ENCODE data around the gene KLRC3. TPM values are rescaled to one million over a fixed set of nuclear protein-coding genes. Genes with fewer than 3 reads are reported as not detected.
"Not testable (repeated sequence)": the region's sequence is repeated elsewhere in the genome, so short reads cannot be mapped to it uniquely, and the experiment has no call there.

The KLRC3 gene
- polyA plus RNA-seq, 1 donor from 2014 or later = not detected

GRCh38 chr12:10424260-10424899 lies 4.0 kb upstream of the KLRC3 start:
- H3K36me3 Mint-ChIP-seq, H3K27ac Mint-ChIP-seq, H3K9me3 Mint-ChIP-seq, H3K27me3 Mint-ChIP-seq, H3K4me3 Mint-ChIP-seq, H3K4me1 Mint-ChIP-seq: not testable (repeated sequence)

DNA sequence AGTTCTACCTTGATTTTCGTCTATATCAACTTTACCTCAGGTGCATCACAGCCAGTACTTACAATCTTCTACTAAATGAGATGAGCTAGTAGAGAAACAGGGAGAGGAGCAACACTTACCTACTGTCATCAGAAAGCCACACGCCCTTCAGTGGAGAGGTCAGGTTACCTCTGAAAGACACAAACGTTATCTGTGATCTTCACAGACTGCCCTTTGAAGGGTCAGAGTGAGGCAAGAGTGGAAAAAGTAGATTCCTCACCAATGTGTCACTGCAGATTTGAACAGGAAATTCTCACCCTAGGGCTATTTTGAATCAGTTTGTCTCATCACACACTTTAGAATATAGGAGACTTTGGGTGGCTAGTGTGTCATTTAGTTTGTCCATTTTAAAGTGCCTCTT lies 1.8 kb upstream of the KLRC3 start:
- H3K36me3 Mint-ChIP-seq, H3K27me3 Mint-ChIP-seq, H3K4me1 Mint-ChIP-seq, H3K27ac Mint-ChIP-seq, H3K4me3 Mint-ChIP-seq, H3K9me3 Mint-ChIP-seq: not testable (repeated sequence)

DNA sequence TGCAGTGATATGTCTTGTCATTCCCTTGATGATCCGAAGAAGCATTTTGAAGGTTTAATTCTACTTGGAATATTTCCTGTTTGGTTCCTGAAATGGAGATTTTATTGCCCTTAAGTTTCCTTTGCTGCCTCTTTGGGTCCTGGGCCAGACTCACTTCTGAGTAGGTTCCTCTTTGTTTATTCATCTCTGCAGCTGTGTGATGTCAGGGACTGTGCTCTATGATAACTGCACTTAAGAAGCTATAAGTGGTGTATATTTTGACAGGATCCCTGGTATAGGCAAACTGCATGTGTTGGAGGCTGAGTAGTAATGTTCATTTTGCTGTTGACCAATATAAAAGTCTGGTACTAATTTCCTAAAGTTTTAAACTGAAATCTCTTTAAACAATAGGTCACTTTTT lies 11.0 kb downstream of the KLRC3 start, which contains the start of gene KLRC4:
TSS of gene KLRC4 (minus strand) at position 366 of the 400 bp plus-strand sequence. CDS start at position 184, 182 bp downstream.
- H3K36me3 Mint-ChIP-seq = no peaks in the 10 kb centered on the region
- peaks cover 1% of the 10 kb centered on the region for H3K27me3 Mint-ChIP-seq
- no peak within 1 kb of the TSS for H3K27ac Mint-ChIP-seq
- no peaks in the 10 kb centered on the region for H3K4me1 Mint-ChIP-seq
- peaks cover 0 to 6% (median 3%) of the 10 kb centered on the region in 3 donors for H3K9me3 Mint-ChIP-seq
- H3K4me3 Mint-ChIP-seq = peak within 1 kb of the TSS in 1 of 4 donors; percentile 73

- Mint-ChIP-seq H3K4me1 (no peaks in the 10 kb centered on the region), H3K9me3 (peaks cover 0 to 7% (median 3%) of the 10 kb centered on the region in 3 donors), H3K27ac (no peak overlapping the region), H3K27me3 (peaks cover 1% of the 10 kb centered on the region), H3K36me3 (no peaks in the 10 kb centered on the region), H3K4me3 (no peak overlapping the region)
Observed at GRCh38 chr12:10408842-10409241, 11.6 kb downstream of the KLRC3 start.

- Mint-ChIP-seq H3K4me1 (no peaks in the 10 kb centered on the region), H3K27ac (no peak overlapping the region), H3K36me3 (no peaks in the 10 kb centered on the region), H3K9me3 (peaks cover 0 to 7% (median 3%) of the 10 kb centered on the region in 3 donors), H3K27me3 (peaks cover 1% of the 10 kb centered on the region), H3K4me3 (peak overlapping the region in 1 of 4 donors; percentile 12)
Observed at GRCh38 chr12:10406725-10407124, 13.7 kb downstream of the KLRC3 start.

- peaks cover 0 to 7% (median 3%) of the 10 kb centered on the region in 3 donors for H3K9me3 Mint-ChIP-seq
- peaks cover 1% of the 10 kb centered on the region for H3K27me3 Mint-ChIP-seq
- no peaks in the 10 kb centered on the region for H3K36me3 Mint-ChIP-seq
- H3K27ac Mint-ChIP-seq = no peak overlapping the region
- H3K4me1 Mint-ChIP-seq = no peaks in the 10 kb centered on the region
- H3K4me3 Mint-ChIP-seq = no peak overlapping the region
Observed at GRCh38 chr12:10405294-10405693, 15.1 kb downstream of the KLRC3 start.

- no peaks in the 10 kb centered on the region for H3K4me1 Mint-ChIP-seq
- peaks cover 1% of the 10 kb centered on the region for H3K27me3 Mint-ChIP-seq
- no peaks in the 10 kb centered on the region for H3K36me3 Mint-ChIP-seq
- no peak overlapping the region for H3K4me3 Mint-ChIP-seq
- H3K9me3 Mint-ChIP-seq = peaks cover 0 to 7% (median 3%) of the 10 kb centered on the region in 3 donors
- H3K27ac Mint-ChIP-seq = no peak overlapping the region
Observed at GRCh38 chr12:10404798-10405197, 15.6 kb downstream of the KLRC3 start.

GRCh38 chr12:10400829-10401228 lies 19.6 kb downstream of the KLRC3 start:
- H3K36me3 Mint-ChIP-seq = no peaks in the 10 kb centered on the region
- H3K4me3 Mint-ChIP-seq = no peak overlapping the region
- H3K27ac Mint-ChIP-seq = no peak overlapping the region
- peaks cover 0 to under 1% (median under 1%) of the 10 kb centered on the region in 3 donors for H3K4me1 Mint-ChIP-seq
- peaks cover 0 to 7% (median 5%) of the 10 kb centered on the region in 3 donors for H3K9me3 Mint-ChIP-seq
- H3K27me3 Mint-ChIP-seq = peaks cover 2% of the 10 kb centered on the region

- H3K4me3 Mint-ChIP-seq = no peak overlapping the region
- H3K9me3 Mint-ChIP-seq = peaks cover 0 to 2% (median 0%) of the 10 kb centered on the region in 3 donors
- H3K4me1 Mint-ChIP-seq = peaks cover 9 to 17% (median 10%) of the 10 kb centered on the region in 3 donors
- H3K27me3 Mint-ChIP-seq = peaks cover 5% of the 10 kb centered on the region
- peaks cover 2% of the 10 kb centered on the region for H3K36me3 Mint-ChIP-seq
- no peak overlapping the region for H3K27ac Mint-ChIP-seq
Observed at GRCh38 chr12:10398168-10398567, 22.2 kb downstream of the KLRC3 start.

- Mint-ChIP-seq H3K9me3 (peaks cover 0 to 2% (median 0%) of the 10 kb centered on the region in 3 donors), H3K4me1 (peaks cover 9 to 21% (median 11%) of the 10 kb centered on the region in 3 donors), H3K27ac (no peak overlapping the region), H3K27me3 (peaks cover 7% of the 10 kb centered on the region), H3K36me3 (peaks cover 2% of the 10 kb centered on the region), H3K4me3 (no peak overlapping the region)
Observed at GRCh38 chr12:10397296-10397695, 23.1 kb downstream of the KLRC3 start.

- H3K36me3 Mint-ChIP-seq, H3K9me3 Mint-ChIP-seq, H3K4me3 Mint-ChIP-seq, H3K27me3 Mint-ChIP-seq: not testable (repeated sequence)
- Mint-ChIP-seq H3K27ac (peak overlapping the region in 2 of 3 donors; percentile 69 to 81), H3K4me1 (peaks cover 9 to 28% (median 11%) of the 10 kb centered on the region in 3 donors)
Observed at GRCh38 chr12:10396176-10396575, 24.2 kb downstream of the KLRC3 start.

DNA sequence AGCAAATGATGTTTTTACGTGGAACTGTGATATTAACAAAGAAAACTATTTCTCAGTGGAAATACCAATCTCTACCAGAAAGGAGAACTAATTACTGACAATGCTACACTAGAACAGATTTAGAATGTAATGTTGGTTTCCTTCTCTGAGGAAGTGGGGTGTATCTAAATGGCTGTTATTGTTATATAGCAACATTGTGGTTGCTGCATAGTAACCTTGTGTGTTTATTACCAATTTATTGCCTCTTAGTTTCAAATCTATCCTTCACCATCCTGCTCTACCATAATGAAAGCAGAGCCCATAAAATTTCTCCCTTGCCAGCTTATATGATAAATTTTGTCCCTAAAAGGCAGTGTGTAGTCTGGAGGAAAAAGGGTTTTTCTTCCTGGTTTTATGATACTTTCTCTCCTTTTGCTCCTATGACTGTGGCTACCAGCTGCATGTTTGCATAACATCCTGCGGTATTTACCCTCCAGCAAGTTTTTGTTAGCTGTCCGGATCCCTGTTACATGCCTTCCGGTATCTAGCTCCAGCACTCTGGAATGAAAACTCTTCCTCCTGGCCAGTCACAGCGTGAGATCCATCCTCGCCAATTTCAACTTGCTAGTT lies 24.9 kb downstream of the KLRC3 start:
- Mint-ChIP-seq H3K4me3 (peak overlapping the region in 3 of 4 donors; percentile 2 to 64 (median 59)), H3K27me3 (peaks cover 8% of the 10 kb centered on the region), H3K4me1 (peaks cover 9 to 28% (median 11%) of the 10 kb centered on the region in 3 donors), H3K9me3 (peaks cover 0 to 2% (median 0%) of the 10 kb centered on the region in 3 donors), H3K27ac (peak overlapping the region; percentile 69 to 81 (median 80)), H3K36me3 (peaks cover 2% of the 10 kb centered on the region)

DNA sequence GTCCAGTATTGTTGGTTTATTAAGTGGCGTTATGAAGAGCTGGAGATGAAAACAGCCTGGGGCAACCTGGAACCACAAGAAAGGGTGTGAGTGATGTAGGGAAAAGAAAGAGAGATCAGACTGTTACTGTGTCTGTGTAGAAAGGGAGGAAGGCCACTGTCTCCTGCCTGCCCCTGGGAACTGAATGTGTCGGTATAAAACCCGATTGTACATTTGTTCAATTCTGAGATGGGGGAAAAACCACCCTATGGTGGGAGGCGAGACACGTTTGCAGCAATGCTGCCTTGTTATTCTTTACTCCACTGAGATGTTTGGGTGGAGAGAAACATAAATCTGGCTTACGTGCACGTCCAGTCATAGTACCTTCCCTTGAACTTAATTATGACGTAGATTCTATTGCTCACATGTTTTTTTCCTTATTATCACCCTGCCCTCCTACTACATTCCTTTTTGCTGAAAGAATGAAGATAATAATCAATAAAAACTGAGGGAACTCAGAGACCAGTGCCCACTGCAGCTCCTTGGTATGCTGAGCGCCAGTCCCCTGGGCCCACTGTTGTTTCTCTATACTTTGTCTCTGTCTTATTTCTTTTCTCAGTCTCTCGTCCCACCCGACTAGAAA lies 25.8 kb downstream of the KLRC3 start:
- H3K27ac Mint-ChIP-seq = peak overlapping the region; percentile 69 to 81 (median 74)
- not testable (repeated sequence) for H3K36me3 Mint-ChIP-seq, H3K27me3 Mint-ChIP-seq, H3K9me3 Mint-ChIP-seq
- H3K4me1 Mint-ChIP-seq = peaks cover 9 to 28% (median 11%) of the 10 kb centered on the region in 3 donors
- peak overlapping the region in 1 of 4 donors; percentile 64 for H3K4me3 Mint-ChIP-seq

- Mint-ChIP-seq H3K4me1 (peaks cover 9 to 32% (median 11%) of the 10 kb centered on the region in 3 donors), H3K4me3 (no peak overlapping the region), H3K27ac (no peak overlapping the region), H3K9me3 (no peaks in the 10 kb centered on the region), H3K36me3 (peaks cover 2% of the 10 kb centered on the region), H3K27me3 (peaks cover 8% of the 10 kb centered on the region)
Observed at GRCh38 chr12:10393291-10393690, 27.1 kb downstream of the KLRC3 start.

- Mint-ChIP-seq H3K4me1 (peaks cover 9 to 32% (median 11%) of the 10 kb centered on the region in 3 donors), H3K4me3 (no peak overlapping the region), H3K36me3 (peaks cover 2% of the 10 kb centered on the region), H3K27ac (peak overlapping the region; percentile 22 to 76 (median 55)), H3K27me3 (peaks cover 8% of the 10 kb centered on the region), H3K9me3 (no peaks in the 10 kb centered on the region)
Observed at GRCh38 chr12:10392394-10392930, 27.9 kb downstream of the KLRC3 start.

Data from IgD-negative memory B cell (primary cell).